Left lobe of liver (tissue), 2 donors: ENCODE results near the gene MATN1. TPM values are rescaled to one million over a fixed set of nuclear protein-coding genes. Genes with fewer than 3 reads are reported as not detected.

ENCODE experiments used
- ATAC-seq: fragments of 200-7000 bp; cut with Tn5 transposase; one replicate; pipeline ENCODE4 v1.9.1; 2020; ENCODE audit warnings: mild to moderate bottlenecking, moderate library complexity
- DNase-seq: peaks from one replicate; pipeline ENCODE4 v3.0.0-alpha.2; 2020; ENCODE audit warnings: low spot score
- total RNA-seq: library from RNA; stranded (reverse); gene quantifications from one replicate; pipeline ENCODE4 v1.2.1, GENCODE V29; 2021
- donor health status: DM: no; HTN: no; CAD: no; lungs with moderate emphysema.
- donor health status: DM: no; HTN: yes; CAD: no.

The MATN1 gene
- total RNA-seq, 1 donor from 2014 or later, result not detected

DNA sequence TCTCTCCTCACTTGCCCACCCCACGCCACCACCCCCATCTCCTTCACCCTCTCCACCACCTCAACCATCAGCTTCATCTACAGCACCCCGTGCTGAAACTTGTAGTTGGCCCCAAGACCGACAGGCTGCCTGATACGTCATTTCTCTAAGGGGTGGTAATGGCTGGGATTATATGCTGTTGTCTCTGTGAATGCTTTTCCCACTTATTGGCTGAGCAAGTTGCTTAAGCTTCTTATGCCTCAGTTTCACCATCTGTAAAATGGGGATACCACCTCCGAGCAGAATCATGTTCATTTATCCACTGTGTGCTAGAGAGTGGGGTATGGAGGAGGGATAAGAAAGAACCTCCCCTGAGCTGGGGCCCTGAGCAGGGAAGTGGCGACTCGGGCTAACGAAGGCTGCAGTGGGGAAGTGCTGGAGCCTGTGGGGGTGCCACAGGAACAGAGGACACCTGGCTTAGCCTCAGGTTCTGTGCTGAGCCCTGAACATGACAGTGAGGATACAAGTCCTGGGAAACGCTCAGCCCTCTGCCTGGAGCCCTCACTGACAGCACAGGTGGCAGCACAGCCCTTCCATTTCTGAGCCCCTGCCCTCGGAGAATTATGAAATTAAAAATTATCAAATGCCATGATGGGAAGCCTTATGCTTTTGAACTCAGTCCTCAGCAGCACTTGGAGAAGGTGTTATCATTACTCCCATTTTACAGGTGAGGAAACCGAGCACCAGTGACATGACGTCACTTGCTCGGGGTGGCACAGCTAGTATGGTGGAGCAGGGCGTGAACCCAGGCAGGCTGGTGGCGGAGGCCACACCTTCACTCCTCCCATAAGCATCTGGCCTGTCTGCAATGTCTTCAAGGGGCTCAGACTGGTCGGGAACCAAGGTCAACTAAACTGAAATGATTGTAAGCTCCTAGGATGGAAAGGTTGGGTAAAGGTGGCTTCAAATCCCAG, 2.8 kb downstream of the MATN1 start:
- no peak for DNase-seq
- no peak for ATAC-seq

- no peak for ATAC-seq
- DNase-seq, result no peak
These were observed 3.7 kb downstream of the MATN1 start for GRCh38 chr1:30719406-30720270.

DNA sequence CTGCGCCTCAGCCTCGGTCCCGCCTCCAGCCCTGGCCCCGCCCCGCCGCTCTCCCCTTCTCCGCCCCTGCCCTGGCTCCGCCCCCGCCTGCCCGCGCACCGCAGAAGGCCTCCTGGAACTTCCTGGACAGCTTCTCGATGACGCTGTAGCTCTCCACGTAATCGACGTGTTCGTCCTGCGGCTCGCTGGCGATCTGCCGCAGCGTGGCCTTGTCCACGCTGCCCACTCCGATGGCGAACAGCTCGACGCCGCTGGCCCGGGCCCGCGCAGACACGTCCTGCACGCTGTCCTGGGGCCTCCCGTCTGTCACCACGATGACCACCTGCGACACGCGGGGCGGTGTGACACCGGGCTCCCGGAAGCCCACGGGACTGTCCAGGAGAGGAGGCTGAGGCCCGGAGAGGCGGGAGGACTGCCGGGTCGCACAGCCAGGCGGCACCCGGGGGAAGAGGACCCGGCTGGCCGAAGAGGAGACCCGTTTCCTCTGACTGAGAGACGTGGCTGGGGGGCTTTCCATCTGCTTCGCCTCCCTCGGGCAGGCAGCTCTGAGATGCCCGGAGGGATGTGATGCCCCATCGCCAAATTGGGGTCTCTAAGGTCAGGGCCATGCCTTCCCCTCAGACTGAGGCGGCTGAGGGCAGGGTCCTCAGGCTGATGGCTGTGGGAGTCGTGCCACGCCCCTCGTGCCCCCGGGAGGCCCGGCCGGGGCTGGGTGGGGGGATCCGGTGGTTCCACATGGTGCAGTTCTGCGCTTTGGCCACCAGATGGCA, 4.6 kb downstream of the MATN1 start:
- peak; percentile 87 for DNase-seq
- ATAC-seq, result peak; percentile 81

GRCh38 chr1:30718091-30718635, 5.2 kb downstream of the MATN1 start:
- DNase-seq (peak; percentile 99), ATAC-seq (peak; percentile 82)

DNA sequence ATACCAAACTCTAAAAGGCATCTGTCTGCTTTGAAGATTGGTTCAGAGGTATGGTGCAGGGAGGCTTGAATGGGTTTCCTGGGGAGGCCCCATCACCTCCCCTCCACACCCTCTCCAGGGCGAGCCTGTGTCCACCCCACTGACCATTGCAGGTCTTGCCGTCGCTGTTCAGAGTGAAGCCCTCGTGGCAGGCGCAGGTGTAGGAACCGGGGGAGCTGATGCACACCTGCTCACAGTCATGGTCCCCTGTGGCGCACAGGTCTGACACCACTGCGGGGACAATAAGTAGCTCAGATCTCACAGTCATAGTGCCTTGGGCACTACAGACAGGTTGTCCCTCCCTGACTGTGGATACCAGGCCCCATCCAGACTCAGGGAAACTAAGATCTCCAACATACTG, 6.7 kb downstream of the MATN1 start:
- DNase-seq (no peak), ATAC-seq (no peak)

GRCh38 chr1:30715886-30716285, 7.5 kb downstream of the MATN1 start:
- no peak for ATAC-seq
- no peak for DNase-seq

- DNase-seq (no peak), ATAC-seq (no peak)
These were observed 8.2 kb downstream of the MATN1 start for GRCh38 chr1:30715216-30715615.

- no peak for DNase-seq
These were observed 8.8 kb downstream of the MATN1 start for GRCh38 chr1:30714536-30715090.

DNA sequence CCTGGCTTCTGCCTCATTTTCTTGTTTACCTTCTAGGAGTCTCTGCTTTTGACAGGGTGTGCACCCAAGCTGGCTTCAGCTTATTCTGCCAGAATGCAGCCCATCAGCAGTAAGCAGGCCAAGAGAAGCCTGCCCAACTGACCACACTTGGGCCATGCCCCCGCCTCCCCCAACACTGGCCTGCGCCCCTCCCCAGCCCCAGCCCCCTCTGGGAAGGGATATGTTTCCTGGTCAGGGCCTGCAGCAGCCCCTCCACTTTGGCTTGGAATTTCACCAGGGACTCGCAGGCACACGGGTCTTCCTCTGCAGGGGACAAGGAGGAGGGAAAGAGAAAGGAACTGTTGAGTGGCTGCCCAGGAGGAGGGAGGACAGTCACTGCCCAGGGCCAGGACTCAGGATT, 9.4 kb downstream of the MATN1 start:
- ATAC-seq (no peak), DNase-seq (no peak)

More at GRCh38 chr1:30714536-30715090, 8.8 kb downstream of the MATN1 start:
- ATAC-seq, result no peak

- no peak for DNase-seq
- ATAC-seq, result no peak
These were observed 10.1 kb downstream of the MATN1 start for GRCh38 chr1:30713311-30713710.

- DNase-seq (no peak), ATAC-seq (no peak)
These were observed 10.8 kb downstream of the MATN1 start for GRCh38 chr1:30712583-30712982.

- DNase-seq (no peak), ATAC-seq (no peak)
These were observed 13.0 kb downstream of the MATN1 start for GRCh38 chr1:30710407-30710806.

DNA sequence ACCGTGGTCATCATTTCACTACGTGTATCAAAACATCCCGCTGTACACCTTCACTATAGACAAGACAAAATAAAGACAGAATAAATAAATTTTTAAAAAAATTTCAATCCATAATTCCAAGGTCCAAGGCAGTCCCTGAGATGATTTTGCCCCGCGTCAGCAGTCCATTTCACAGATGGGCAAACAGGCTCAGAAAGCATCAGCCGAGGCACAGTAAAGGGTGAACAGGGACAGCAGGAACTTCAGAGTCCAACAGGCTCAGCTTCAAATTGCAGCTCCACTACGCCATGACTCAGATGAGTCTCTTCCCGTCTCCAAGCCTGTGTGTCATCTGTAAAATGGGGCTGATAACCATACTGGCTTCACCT, 15.0 kb downstream of the MATN1 start:
- ATAC-seq (no peak), DNase-seq (no peak)

- DNase-seq (peak; percentile 77), ATAC-seq (peak; percentile 97)
These were observed 15.7 kb downstream of the MATN1 start for GRCh38 chr1:30707412-30708360.

DNA sequence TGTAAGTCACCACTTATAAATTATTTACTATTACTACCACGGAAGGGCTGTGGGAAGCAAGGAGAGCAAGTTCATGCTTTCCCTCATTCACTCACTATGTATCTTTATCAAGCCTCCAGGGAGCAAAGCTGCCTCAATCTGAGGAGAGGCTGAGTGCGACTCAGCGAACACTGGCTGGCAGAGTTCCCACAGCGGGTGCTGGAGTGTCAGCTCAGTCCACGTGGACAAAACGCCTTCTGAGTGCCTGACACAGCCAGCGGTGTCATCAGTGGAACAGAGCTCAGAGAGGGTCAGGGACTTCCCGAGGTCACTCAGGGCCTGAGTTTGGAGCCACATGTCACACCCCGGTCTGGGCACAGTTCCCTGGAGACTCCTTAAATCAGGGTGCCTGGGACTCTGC, 16.9 kb downstream of the MATN1 start:
- ATAC-seq (peak; percentile 45), DNase-seq (no peak)

GRCh38 chr1:30705698-30706097, 17.7 kb downstream of the MATN1 start:
- no peak for DNase-seq
- no peak for ATAC-seq

DNA sequence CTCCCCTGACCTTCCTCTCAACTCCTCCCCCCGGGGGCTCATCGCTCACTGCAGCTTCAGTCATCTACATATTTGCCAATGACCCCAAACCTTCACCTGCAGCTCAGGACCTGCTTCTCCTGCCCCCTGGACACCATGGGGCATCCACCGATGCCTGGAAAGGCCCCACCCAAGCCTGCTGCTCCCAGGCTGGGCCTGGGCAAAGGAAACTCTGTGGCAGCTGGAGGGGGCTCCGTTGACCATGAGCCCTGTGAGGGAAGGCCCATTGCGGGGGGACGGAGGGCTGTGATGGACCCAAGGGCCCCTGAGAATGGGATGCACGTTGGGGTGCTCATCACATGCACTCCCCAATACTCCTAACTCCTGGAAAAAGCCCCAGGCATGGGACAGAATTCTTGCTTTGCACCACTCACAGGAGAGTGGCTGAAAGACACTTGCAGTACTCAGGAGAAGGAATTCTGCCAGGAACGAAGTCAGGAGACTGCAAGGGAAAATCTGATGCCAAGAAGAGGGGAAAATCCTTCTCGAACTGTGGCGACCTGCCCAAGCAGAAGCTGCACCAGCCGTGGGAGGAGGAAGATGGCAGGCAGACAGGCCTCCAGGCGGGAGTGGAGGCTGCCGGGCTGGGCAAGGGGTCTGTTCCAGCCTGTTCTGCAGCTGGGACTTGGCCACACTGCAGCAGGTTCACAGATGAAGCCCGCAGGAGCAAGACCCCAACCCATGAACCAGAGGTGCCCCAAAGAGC, 18.4 kb downstream of the MATN1 start:
- no peak for ATAC-seq
- no peak for DNase-seq

DNA sequence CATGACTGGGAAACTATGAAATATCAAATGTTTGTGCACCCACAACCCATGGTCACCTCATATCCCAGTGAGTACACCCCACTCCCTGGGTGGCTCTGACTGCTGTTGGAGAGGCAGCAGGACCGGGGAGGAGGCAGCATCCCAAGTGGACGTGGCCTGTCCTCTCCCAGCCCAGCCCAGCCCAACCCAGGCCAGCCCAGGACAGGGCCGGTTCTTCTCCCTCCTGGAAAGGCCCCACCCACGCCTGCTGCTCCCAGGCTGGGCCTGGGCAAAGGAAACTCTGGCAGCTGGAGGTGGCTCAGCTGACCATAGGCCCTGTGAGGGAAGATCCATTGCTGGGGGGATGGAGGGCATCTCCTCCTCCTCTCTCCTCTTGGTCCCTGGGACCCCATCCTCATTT, 19.1 kb downstream of the MATN1 start:
- ATAC-seq (no peak), DNase-seq (no peak)

GRCh38 chr1:30702823-30703222, 20.6 kb downstream of the MATN1 start:
- DNase-seq (no peak), ATAC-seq (no peak)
